Small intestine (tissue), 16 donors: ENCODE results near the gene NME8. TPM values are rescaled to one million over a fixed set of nuclear protein-coding genes. Genes with fewer than 3 reads are reported as not detected.
"Not testable (repeated sequence)": the region's sequence is repeated elsewhere in the genome, so short reads cannot be mapped to it uniquely, and the experiment has no call there.

Source experiments
- DNase-seq, 2 donors: peaks; one replicate each; pipeline versions ENCODE4 v3.0.0 to v3.0.0-alpha.2; 2013
- FAIRE-seq: peaks from 2 replicates; lab custom pipeline; 2012; peaks lifted over from hg19 to GRCh38; lab: Jason Lieb, UNC
- H3K27ac ChIP-seq, 3 donors: one replicate each; pipeline ENCODE4 v1.5.1; 2013; ENCODE audit warnings: low read length in 2 of 3, mild to moderate bottlenecking in 2 of 3, control low read depth in 1 of 3, inconsistent platforms in 1 of 3, low read depth in 1 of 3, moderate library complexity in 1 of 3
- H3K27me3 ChIP-seq, 3 donors: one replicate each; pipeline ENCODE4 v1.6.1; 2013; ENCODE audit warnings: low read length in 3 of 3, inconsistent platforms in 1 of 3; ENCODE audit not compliant: control insufficient read depth in 3 of 3, insufficient read depth in 3 of 3
- H3K36me3 ChIP-seq, 3 donors: one replicate each; pipeline ENCODE4 v1.6.1; 2013; ENCODE audit warnings: low read length in 3 of 3, inconsistent platforms in 1 of 3, low read depth in 1 of 3, mild to moderate bottlenecking in 1 of 3, moderate library complexity in 1 of 3; ENCODE audit not compliant: control insufficient read depth in 3 of 3, insufficient read depth in 2 of 3
- H3K4me1 ChIP-seq, 3 donors: one replicate each; pipeline ENCODE4 v1.6.1; 2013; ENCODE audit warnings: low read length in 2 of 3, inconsistent platforms in 1 of 3, low read depth in 1 of 3, mild to moderate bottlenecking in 1 of 3, moderate library complexity in 1 of 3; ENCODE audit not compliant: control insufficient read depth in 3 of 3, insufficient read depth in 2 of 3
- H3K4me3 ChIP-seq, 3 donors: one replicate each; pipeline ENCODE4 v1.5.1; 2013; ENCODE audit warnings: low read length in 3 of 3, control low read depth in 1 of 3, inconsistent platforms in 1 of 3, low read depth in 1 of 3, mild to moderate bottlenecking in 1 of 3, moderate library complexity in 1 of 3
- H3K9me3 ChIP-seq, 2 donors: one replicate each; pipeline ENCODE4 v1.6.1; 2013; ENCODE audit warnings: low read depth in 1 of 2, low read length in 1 of 2; ENCODE audit not compliant: control insufficient read depth in 2 of 2, insufficient read depth in 1 of 2
- WGBS, 3 donors: extraction: QIAGEN DNeasy Blood & Tissue Kit; methylation state at CpG; one replicate each; pipeline ENCODE4 v1.1.7; 2013; 5-methylcytosine and 5-hydroxymethylcytosine counted together
- long read RNA-seq, 10 donors: transcript quantifications; one replicate each; lab custom pipeline, GENCODE V29; 2026
- polyA plus RNA-seq, 4 donors: library from polyadenylated mRNA; stranded (reverse) in 3 of 4; unstranded in 1 of 4; fragments of 200-250 nt in 3 of 4; fragments of 120-200 nt in 1 of 4; gene quantifications; one replicate each; pipeline versions ENCODE4 v1.2.1 to v1.2.3, GENCODE V29; 2013
- donor health status: healthy with polysubstance abuse.
- donor health status: control.
- donor health status: control.
- donor health status: Bipolar disorder and iron deficiency.
- donor health status: healthy.

Gene NME8
- under 1 TPM in 2 of 4 donors, not detected in 2; 0.03 to 0.12 TPM for polyA plus RNA-seq
- long read RNA-seq, donor 1: 0 reads
- long read RNA-seq, donor 2: 0 reads
- long read RNA-seq, donor 3: 0 reads
- long read RNA-seq, donor 4: 0 reads
- long read RNA-seq, donor 5: 0 reads
- long read RNA-seq, donor 6: 0 reads
- long read RNA-seq, donor 7: 0 reads
- long read RNA-seq, donor 8: 0 reads
- long read RNA-seq, donor 9: 0 reads
- long read RNA-seq, donor 10: 0 reads

GRCh38 chr7:37848297-37848696 lies at the start of gene NME8:
TSS of gene NME8 (plus strand) at chr7:37848597. CDS start at chr7:37850267, 1,670 bp downstream.
- Histone ChIP-seq H3K4me1 (no peaks in the 10 kb centered on the region), H3K4me3 (no peak within 1 kb of the TSS), H3K36me3 (no peaks in the 10 kb centered on the region), H3K27ac (no peak within 1 kb of the TSS), H3K27me3 (peaks cover 0 to 2% (median 0%) of the 10 kb centered on the region in 3 donors), H3K9me3 (no peaks in the 10 kb centered on the region)
- no peak for DNase-seq
- FAIRE-seq: no peak
- WGBS, 3 donors: 70 to 82% (median 70%) methylated on average over 7 of the region's 7 CpGs

GRCh38 chr7:37806152-37806551 lies 42.2 kb upstream of the NME8 start:
- no peak overlapping the region for H3K4me3 ChIP-seq
- FAIRE-seq (no peak), DNase-seq (no peak)
- H3K36me3 ChIP-seq: no peaks in the 10 kb centered on the region
- WGBS, 3 donors: 74 to 87% (median 87%) methylated on average over 2 of the region's 2 CpGs
- no peaks in the 10 kb centered on the region for H3K4me1 ChIP-seq
- peaks cover 0 to 2% of the 10 kb centered on the region in 2 donors for H3K9me3 ChIP-seq
- H3K27ac ChIP-seq: no peak overlapping the region
- no peaks in the 10 kb centered on the region for H3K27me3 ChIP-seq

GRCh38 chr7:37812161-37812580 lies 36.2 kb upstream of the NME8 start:
- H3K27ac ChIP-seq, FAIRE-seq, DNase-seq, H3K4me1 ChIP-seq, H3K36me3 ChIP-seq, H3K9me3 ChIP-seq, H3K4me3 ChIP-seq, H3K27me3 ChIP-seq: not testable (repeated sequence)
- 28 to 54% (median 41%) methylated on average over 1 of the region's 1 CpG for WGBS, 3 donors

GRCh38 chr7:37815671-37816371 lies 32.6 kb upstream of the NME8 start:
- Histone ChIP-seq H3K9me3 (no peaks in the 10 kb centered on the region), H3K4me1 (no peaks in the 10 kb centered on the region), H3K27ac (no peak overlapping the region), H3K27me3 (no peaks in the 10 kb centered on the region), H3K36me3 (no peaks in the 10 kb centered on the region), H3K4me3 (no peak overlapping the region)
- peak in 1 of 2 donors; percentile 10 for DNase-seq
- WGBS, 3 donors: 15 to 54% (median 23%) methylated on average over 2 of the region's 2 CpGs
- no peak for FAIRE-seq

- FAIRE-seq (no peak), DNase-seq (no peak)
- Histone ChIP-seq H3K4me1 (no peaks in the 10 kb centered on the region), H3K27me3 (no peaks in the 10 kb centered on the region), H3K4me3 (no peak overlapping the region), H3K27ac (no peak overlapping the region), H3K36me3 (no peaks in the 10 kb centered on the region), H3K9me3 (peaks cover 0 to 5% of the 10 kb centered on the region in 2 donors)
- WGBS, 3 donors: 76 to 82% (median 76%) methylated on average over 3 of the region's 3 CpGs
These were observed 31.3 kb upstream of the NME8 start for GRCh38 chr7:37816922-37817590.

- Histone ChIP-seq H3K4me1 (no peaks in the 10 kb centered on the region), H3K27me3 (no peaks in the 10 kb centered on the region), H3K4me3 (no peak overlapping the region), H3K36me3 (no peaks in the 10 kb centered on the region), H3K9me3 (peaks cover 0 to 5% of the 10 kb centered on the region in 2 donors), H3K27ac (no peak overlapping the region)
- DNase-seq (no peak), FAIRE-seq (no peak)
- WGBS, 3 donors: 42 to 72% (median 51%) methylated on average over 2 of the region's 2 CpGs
These were observed 30.8 kb upstream of the NME8 start for GRCh38 chr7:37817591-37817960.

GRCh38 chr7:37817996-37818720 lies 30.2 kb upstream of the NME8 start:
- no peaks in the 10 kb centered on the region for H3K36me3 ChIP-seq
- no peak overlapping the region for H3K4me3 ChIP-seq
- H3K27ac ChIP-seq: no peak overlapping the region
- H3K9me3 ChIP-seq: peaks cover 0 to 5% of the 10 kb centered on the region in 2 donors
- 43 to 68% (median 47%) methylated on average over 5 of the region's 5 CpGs for WGBS, 3 donors
- H3K4me1 ChIP-seq: no peaks in the 10 kb centered on the region
- DNase-seq: no peak
- no peaks in the 10 kb centered on the region for H3K27me3 ChIP-seq
- no peak for FAIRE-seq
